Motor neuron (in vitro differentiated cells): Measurements from ENCODE around the gene ACTRT2. TPM values are rescaled to one million over a fixed set of nuclear protein-coding genes. Genes with fewer than 3 reads are reported as not detected.
A peak's percentile ranks its signal among the peaks of the same experiment; 100 is the strongest.

Experiments used
- ATAC-seq, 8 experiments: fragments of 200-7000 bp; cut with Tn5 transposase; replicated peaks in 6 of 8; 2 replicates each; pipeline ENCODE4 v1.8.0; 2021; ENCODE audit warnings: mild to moderate bottlenecking in 8 of 8, moderate library complexity in 8 of 8
- H3K27ac ChIP-seq, 2 donors: fragments of 250-450 bp; sonication (Bioruptor Pico); 2 replicates each; pipeline ENCODE4 v1.9.0; 2021; ENCODE audit warnings: antibody characterized with exemption in 2 of 2, mild to moderate bottlenecking in 2 of 2, moderate library complexity in 1 of 2
- H3K4me1 ChIP-seq, 2 donors: fragments of 250-450 bp; sonication (Bioruptor Pico); replicated peaks in 1 of 2; 2 replicates each; pipeline ENCODE4 v1.6.1; 2021; ENCODE audit warnings: antibody characterized with exemption in 2 of 2, mild to moderate bottlenecking in 2 of 2, moderate library complexity in 1 of 2
- H3K4me3 ChIP-seq, 5 donors: fragments of 250-450 bp; sonication (Bioruptor Pico); 2 replicates each; pipeline ENCODE4 v1.9.0; 2021; ENCODE audit warnings: antibody characterized with exemption in 5 of 5, mild to moderate bottlenecking in 5 of 5, moderate library complexity in 4 of 5
- WGBS, 10 experiments: fragments of 450-650 bp; shearing (Covaris generic); methylation state at CpG; one replicate each; pipeline ENCODE4 v1.0.0; 2022; 5-methylcytosine and 5-hydroxymethylcytosine counted together
- in situ Hi-C, 9 experiments: fragments of 400-800 bp; cut with MboI; loops; one replicate each; pipeline ENCODE4 v1.15.0; 2021; ENCODE audit warnings: low sequenced_read_pairs in 9 of 9, low pct_unique_long_range_greater_than_20kb in 2 of 9; ENCODE audit not compliant: unreplicated experiment in 9 of 9
- total RNA-seq, 8 experiments: library from RNA; unstranded; fragments of 300-600 nt; gene quantifications; 2 replicates each; pipeline versions ENCODE4 v1.2.3 to v1.2.4, GENCODE V29; 2022

The ACTRT2 gene
- total RNA-seq: under 1 TPM in 2 of 8 experiments, not detected in 6; 0.36 to 0.57 TPM

GRCh38 chr1:3021233-3021671, at the start of gene ACTRT2:
Gene ACTRT2, plus strand, starts transcription at chr1:3021467. Its CDS starts 220 bp downstream, at chr1:3021687.
- no peak within 1 kb of the TSS for H3K4me3 ChIP-seq
- no peak within 1 kb of the TSS for H3K27ac ChIP-seq
- H3K4me1 ChIP-seq: peaks cover 0 to 5% of the 10 kb centered on the region in 2 donors
- in situ Hi-C loops: loop anchor here in 1 of 9 experiments (25.0 kb wide), 1 partner anchor 109 kb away; no protein-coding TSS in a partner anchor
- peak in 2 of 8 experiments; percentile 37 to 41 for ATAC-seq
- WGBS, 10 experiments: 0 to 80% (median 43%) methylated on average over 1 to 2 of the region's 8 CpGs; no CpG with 5 or more reads in 7 of the 10 experiments

- WGBS, 10 experiments: 41 to 83% (median 50%) methylated on average over 2 to 8 of the region's 9 CpGs; no CpG with 5 or more reads in 7 of the 10 experiments
- Histone ChIP-seq H3K4me3 (no peak overlapping the region), H3K27ac (no peak overlapping the region), H3K4me1 (peaks cover 0 to 19% of the 10 kb centered on the region in 2 donors)
- ATAC-seq: no peak
- in situ Hi-C loops: loop anchor here in 1 of 9 experiments (25.0 kb wide), 1 partner anchor 91 kb away; the partner anchor contains the start of gene PRDM16
Observed at GRCh38 chr1:2971609-2972008, 49.7 kb upstream of the ACTRT2 start.

- peaks cover 0 to 13% of the 10 kb centered on the region in 2 donors for H3K4me1 ChIP-seq
- H3K27ac ChIP-seq: no peak overlapping the region
- WGBS, 10 experiments: 67 to 90% (median 73%) methylated on average over 2 to 3 of the region's 27 CpGs; no CpG with 5 or more reads in 7 of the 10 experiments
- no peak for ATAC-seq
- in situ Hi-C loops: loop anchor here in 1 of 9 experiments (25.0 kb wide), 1 partner anchor 90 kb away; the partner anchor contains the start of gene PRDM16
- H3K4me3 ChIP-seq: no peak overlapping the region
Observed at GRCh38 chr1:2972011-2972878, 49.0 kb upstream of the ACTRT2 start.

DNA sequence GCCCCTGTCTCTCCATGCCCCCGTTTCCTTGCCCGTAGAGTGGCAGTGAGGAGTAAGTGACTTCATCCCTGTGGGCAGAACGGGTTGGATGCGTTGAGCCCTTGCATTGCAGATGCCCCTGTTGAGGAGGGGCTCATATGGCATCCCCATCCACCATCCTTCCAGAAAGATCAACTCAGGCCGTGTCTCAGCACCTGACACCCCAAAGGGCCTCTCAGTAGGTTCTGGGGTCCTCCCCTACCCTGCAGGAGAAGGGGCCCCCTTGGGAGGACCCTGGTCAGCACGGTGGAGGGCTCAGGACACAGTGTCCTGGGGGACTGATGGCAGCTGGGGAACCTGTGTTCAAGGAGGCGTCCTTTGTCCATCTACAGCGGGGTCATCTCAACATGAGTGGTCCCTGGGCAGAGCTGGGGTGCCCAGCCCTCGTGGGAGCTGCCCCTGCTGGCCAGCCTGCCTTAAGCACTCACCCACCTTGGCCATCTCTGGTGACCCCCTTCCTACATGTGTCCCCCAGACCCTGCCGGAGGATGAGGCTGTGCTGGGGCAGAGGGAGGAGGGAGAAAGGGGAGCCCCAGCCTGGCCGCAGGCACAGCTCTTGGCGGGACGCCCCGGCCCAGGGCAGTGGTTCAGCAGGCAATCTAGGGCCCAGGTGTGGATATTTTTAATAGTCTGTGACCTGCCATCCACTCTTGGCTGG, 48.2 kb upstream of the ACTRT2 start:
- in situ Hi-C loops: loop anchor here in 1 of 9 experiments (25.0 kb wide), 1 partner anchor 89 kb away; the partner anchor contains the start of gene PRDM16
- 28 to 100% (median 48%) methylated on average over 2 to 12 of the region's 14 CpGs; no CpG with 5 or more reads in 4 of the 10 experiments for WGBS, 10 experiments
- Histone ChIP-seq H3K4me3 (no peak overlapping the region), H3K4me1 (peaks cover 0 to 11% of the 10 kb centered on the region in 2 donors), H3K27ac (no peak overlapping the region)
- ATAC-seq: no peak

DNA sequence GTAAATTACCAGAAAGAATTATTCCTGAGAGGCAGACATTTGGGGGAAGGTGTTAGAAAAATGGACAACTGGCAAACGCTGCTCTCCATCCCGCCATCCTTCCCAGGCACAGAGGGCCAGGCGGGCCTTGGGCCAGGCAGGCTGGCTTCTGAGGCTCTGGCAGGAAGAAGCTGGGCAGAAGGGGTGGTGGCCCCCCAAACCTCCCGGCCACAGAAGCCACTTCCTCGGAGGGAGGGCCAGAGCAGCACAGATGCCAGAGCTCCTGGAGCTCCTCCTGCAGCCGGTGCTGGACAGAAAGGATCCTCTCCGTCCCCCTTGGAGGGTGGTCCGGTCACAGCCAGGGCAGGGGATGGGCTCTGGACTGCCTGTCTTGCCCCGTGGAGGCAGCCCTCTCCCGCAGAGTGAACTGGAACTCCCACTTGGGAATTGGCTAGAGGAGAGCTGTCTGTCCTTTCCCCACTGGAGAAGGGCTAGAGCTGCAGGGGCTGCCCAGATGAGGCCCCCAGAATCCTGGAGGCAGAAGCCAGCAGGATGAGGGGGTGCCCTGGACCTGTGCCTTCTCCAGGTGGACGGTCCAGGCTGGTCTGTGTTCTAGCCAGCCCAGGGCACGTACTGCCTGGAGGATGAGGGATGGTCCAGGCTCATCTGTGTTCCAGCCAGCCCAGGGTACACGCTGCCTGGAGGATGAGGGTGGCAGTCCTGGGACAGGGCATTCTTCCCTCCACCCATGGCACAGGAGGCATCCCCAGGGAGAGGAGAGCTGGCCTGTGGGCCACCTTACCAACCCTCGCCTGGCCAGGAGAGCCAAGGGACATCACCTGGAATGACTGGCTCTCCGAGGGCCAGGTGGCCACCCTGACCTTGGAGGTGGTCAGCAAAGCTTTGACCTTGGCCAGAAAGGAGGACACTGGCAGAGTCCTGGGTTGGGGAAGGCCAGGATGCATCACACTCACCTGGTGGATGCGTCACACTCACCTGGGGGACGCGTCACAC, 47.4 kb upstream of the ACTRT2 start:
- Histone ChIP-seq H3K27ac (no peak overlapping the region), H3K4me1 (peaks cover 0 to 2% of the 10 kb centered on the region in 2 donors), H3K4me3 (no peak overlapping the region)
- 0 to 89% (median 39%) methylated on average over 2 to 12 of the region's 18 CpGs; no CpG with 5 or more reads in 1 of the 10 experiments for WGBS, 10 experiments
- ATAC-seq: no peak
- in situ Hi-C loops: loop anchor here in 1 of 9 experiments (25.0 kb wide), 1 partner anchor 88 kb away; the partner anchor contains the start of gene PRDM16

GRCh38 chr1:2974701-2975301, 46.5 kb upstream of the ACTRT2 start:
- no peak for ATAC-seq
- in situ Hi-C loops: loop anchor here in 1 of 9 experiments (25.0 kb wide), 1 partner anchor 88 kb away; the partner anchor contains the start of gene PRDM16
- no peak overlapping the region for H3K27ac ChIP-seq

DNA sequence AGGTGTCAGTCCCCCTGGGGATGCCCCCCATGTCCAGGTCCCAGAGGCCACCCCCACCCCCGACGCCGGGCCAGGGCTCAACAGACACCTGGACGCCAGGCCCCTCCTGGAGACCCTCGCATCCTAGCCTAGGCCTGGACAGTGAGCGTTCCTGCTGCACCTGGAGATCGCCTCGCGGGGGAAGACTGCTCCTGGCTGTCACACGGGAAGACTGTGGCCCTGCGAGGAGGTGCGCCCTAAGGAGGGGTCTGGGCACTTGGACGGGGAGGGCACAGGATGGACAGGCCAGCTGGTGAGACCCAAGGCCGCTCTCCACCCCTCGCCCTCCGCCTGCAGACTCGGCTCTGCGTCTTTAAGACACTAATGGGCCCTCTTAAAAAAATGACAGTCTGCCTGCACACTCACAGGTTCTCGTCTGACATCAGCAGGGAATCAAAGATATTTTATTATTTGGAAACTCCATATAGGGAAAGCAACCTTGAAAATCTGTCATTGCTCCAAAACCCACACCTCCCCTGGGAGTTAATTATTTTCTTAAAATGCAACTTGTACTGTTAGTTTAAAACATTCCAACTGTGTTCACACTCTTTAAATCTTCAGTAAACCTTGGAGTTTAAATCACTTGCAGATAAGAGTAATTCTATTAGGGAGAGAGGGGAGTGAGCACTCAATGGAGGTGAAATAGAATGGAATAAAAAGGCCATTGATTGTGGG, 45.6 kb upstream of the ACTRT2 start:
- Histone ChIP-seq H3K4me1 (no peaks in the 10 kb centered on the region), H3K27ac (no peak overlapping the region), H3K4me3 (no peak overlapping the region)
- in situ Hi-C loops: no loop called here
- WGBS, 10 experiments: 10 to 86% (median 33%) methylated on average over 1 to 8 of the region's 19 CpGs; no CpG with 5 or more reads in 5 of the 10 experiments
- peak in 2 of 8 experiments; percentile 9 to 45 for ATAC-seq

More at GRCh38 chr1:2974701-2975301, 46.5 kb upstream of the ACTRT2 start:
- 29 to 85% (median 57%) methylated on average over 3 to 7 of the region's 18 CpGs; no CpG with 5 or more reads in 7 of the 10 experiments for WGBS, 10 experiments
- no peak overlapping the region for H3K4me3 ChIP-seq
- no peaks in the 10 kb centered on the region for H3K4me1 ChIP-seq

GRCh38 chr1:2976180-2976562, 45.1 kb upstream of the ACTRT2 start:
- in situ Hi-C loops: no loop called here
- Histone ChIP-seq H3K4me3 (no peak overlapping the region), H3K27ac (no peak overlapping the region), H3K4me1 (no peaks in the 10 kb centered on the region)
- 60 to 89% (median 73%) methylated on average over 1 to 6 of the region's 6 CpGs; no CpG with 5 or more reads in 6 of the 10 experiments for WGBS, 10 experiments
- no peak for ATAC-seq

- 23 to 71% (median 51%) methylated on average over 1 to 4 of the region's 7 CpGs; no CpG with 5 or more reads in 6 of the 10 experiments for WGBS, 10 experiments
- in situ Hi-C loops: no loop called here
- no peak for ATAC-seq
Observed at GRCh38 chr1:2977886-2978611, 43.2 kb upstream of the ACTRT2 start.

DNA sequence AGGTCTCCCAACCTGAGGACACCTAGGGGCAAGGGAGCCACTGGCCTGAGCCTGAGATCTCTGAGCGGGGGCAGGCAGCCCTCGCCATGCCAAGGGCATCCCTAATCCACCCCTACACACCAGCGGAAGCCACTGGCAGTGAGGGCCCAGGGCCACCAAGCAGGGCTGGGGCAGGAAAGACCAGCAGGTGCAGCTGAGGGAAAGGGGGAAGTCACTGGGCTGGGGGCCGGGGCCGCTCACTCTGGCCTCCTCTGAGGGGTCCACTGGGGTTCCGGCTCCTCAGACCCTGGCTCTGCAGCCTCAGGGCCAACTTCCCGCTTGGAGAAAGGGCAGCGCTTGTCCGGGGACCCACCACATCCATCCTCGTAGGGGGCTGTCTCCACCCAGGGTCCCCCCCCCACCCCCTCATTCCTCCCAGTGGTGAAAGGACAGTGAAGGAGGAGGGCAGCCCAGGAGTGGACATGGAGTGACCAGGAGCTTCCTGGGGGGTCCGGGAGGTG, 42.5 kb upstream of the ACTRT2 start:
- H3K4me3 ChIP-seq: no peak overlapping the region
- WGBS, 10 experiments: 90 to 100% methylated on average over 2 of the region's 11 CpGs; no CpG with 5 or more reads in 8 of the 10 experiments
- H3K27ac ChIP-seq: no peak overlapping the region
- in situ Hi-C loops: no loop called here
- no peak for ATAC-seq
- H3K4me1 ChIP-seq: no peaks in the 10 kb centered on the region

More at GRCh38 chr1:2977886-2978611, 43.2 kb upstream of the ACTRT2 start:
- H3K27ac ChIP-seq: no peak overlapping the region
- H3K4me1 ChIP-seq: no peaks in the 10 kb centered on the region
- H3K4me3 ChIP-seq: no peak overlapping the region
